B cell (primary cell): Measurements from ENCODE around the gene TAS1R1.

Source experiments
- EZH2 ChIP-seq: IDR thresholded peaks from 2 replicates; pipeline ENCODE4 v1.6.1; 2012; ENCODE audit warnings: borderline replicate concordance, low read depth, mild to moderate bottlenecking, moderate library complexity, low read length; ENCODE audit not compliant: insufficient read depth, poor library complexity, severe bottlenecking
- TF ChIP-seq, protein P1 (sequence below): fragments of 200-600 bp; IDR thresholded peaks from one replicate; pipeline ENCODE4 v1.8.0; 2022; ENCODE audit warnings: antibody characterized with exemption, mild to moderate bottlenecking

DNA sequence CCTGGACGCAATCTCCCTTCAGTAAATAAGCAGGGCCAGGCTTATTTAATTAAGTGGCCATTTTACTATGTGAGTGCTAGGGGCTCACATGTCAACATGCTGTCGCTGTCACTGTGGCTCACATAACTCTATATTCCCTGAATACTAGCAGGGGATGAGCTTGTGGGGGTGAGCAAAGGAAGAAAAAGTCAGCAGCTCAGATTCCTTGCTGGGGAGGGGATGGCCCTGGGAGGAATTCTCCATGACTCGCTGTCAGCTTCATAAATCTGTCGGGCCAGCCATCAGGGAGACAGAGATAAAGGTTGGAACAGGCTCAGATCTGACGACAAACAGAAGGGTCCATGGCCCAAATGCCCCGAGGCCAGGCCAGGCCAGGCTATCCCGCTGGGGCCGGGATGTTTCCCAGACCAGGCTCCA lies 37.7 kb upstream of the TAS1R1 start:
- TF ChIP-seq, protein P1, sequence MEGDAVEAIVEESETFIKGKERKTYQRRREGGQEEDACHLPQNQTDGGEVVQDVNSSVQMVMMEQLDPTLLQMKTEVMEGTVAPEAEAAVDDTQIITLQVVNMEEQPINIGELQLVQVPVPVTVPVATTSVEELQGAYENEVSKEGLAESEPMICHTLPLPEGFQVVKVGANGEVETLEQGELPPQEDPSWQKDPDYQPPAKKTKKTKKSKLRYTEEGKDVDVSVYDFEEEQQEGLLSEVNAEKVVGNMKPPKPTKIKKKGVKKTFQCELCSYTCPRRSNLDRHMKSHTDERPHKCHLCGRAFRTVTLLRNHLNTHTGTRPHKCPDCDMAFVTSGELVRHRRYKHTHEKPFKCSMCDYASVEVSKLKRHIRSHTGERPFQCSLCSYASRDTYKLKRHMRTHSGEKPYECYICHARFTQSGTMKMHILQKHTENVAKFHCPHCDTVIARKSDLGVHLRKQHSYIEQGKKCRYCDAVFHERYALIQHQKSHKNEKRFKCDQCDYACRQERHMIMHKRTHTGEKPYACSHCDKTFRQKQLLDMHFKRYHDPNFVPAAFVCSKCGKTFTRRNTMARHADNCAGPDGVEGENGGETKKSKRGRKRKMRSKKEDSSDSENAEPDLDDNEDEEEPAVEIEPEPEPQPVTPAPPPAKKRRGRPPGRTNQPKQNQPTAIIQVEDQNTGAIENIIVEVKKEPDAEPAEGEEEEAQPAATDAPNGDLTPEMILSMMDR, result no peak
- no peak for TF ChIP-seq EZH2
